ENCODE measurements around the gene RACK1.
"Not testable (repeated sequence)": the region's sequence is repeated elsewhere in the genome, so short reads cannot be mapped to it uniquely, and the experiment has no call there.

The RACK1 gene

GRCh38 chr5:181243564-181244343 is at the start of gene RACK1:
Gene RACK1, minus strand, starts transcription at chr5:181243906. Its CDS starts 106 bp downstream, at chr5:181243800.
- peak; percentile 92 for DNase-seq

GRCh38 chr5:181287331-181287730 is 43.6 kb upstream of the RACK1 start:
- not testable (repeated sequence) for DNase-seq

DNA sequence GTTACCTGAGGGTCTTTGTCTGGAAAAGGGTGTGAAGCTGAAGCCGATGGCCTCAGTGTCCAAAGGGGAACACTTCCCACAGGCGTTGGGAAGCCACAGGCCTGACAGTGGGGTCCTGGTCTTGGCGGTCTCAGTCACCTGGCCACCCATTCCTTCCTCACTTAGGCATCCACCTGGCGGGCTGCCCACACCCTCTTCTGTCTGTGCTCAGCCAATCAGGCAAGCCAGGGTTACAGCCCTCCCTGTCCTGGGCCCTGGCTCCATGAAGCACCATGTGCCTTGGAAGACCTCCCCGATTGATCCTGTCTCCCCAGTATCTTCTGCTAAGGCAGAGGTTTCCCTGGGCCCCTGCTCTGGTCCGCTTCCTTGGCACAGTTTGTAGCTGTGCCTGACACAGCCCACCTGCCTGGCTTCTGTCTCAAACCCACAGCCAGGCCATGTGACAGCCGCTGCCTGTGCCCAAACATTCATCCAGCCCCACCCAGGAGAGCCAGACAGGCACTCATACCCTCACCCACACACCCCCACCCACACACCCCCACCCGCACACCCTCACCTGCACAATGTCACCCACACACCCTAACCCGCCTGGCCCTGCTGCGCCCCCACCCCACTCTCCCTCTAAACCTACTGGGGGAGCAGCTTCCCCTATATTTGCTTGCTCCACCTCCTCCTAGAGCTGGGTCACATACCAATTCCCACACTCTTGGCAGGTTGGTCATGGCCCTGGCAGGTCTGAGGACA is 42.4 kb upstream of the RACK1 start:
- DNase-seq = not testable (repeated sequence)

GRCh38 chr5:181283841-181284755 is 40.4 kb upstream of the RACK1 start:
- DNase-seq = not testable (repeated sequence)

GRCh38 chr5:181283347-181283746 is 39.6 kb upstream of the RACK1 start:
- no peak for DNase-seq

- DNase-seq = no peak
Observed at GRCh38 chr5:181282874-181283273, 39.2 kb upstream of the RACK1 start.

GRCh38 chr5:181282415-181282814 is 38.7 kb upstream of the RACK1 start:
- not testable (repeated sequence) for DNase-seq

- DNase-seq = no peak
Observed at GRCh38 chr5:181281984-181282316, 38.2 kb upstream of the RACK1 start.

GRCh38 chr5:181281077-181281983 is 37.6 kb upstream of the RACK1 start:
- no peak for DNase-seq

- DNase-seq = no peak
Observed at GRCh38 chr5:181280251-181280762, 36.6 kb upstream of the RACK1 start.

- DNase-seq = not testable (repeated sequence)
Observed at GRCh38 chr5:181273433-181273744, 29.7 kb upstream of the RACK1 start.

- no peak for DNase-seq
Observed at GRCh38 chr5:181271081-181271480, 27.4 kb upstream of the RACK1 start.

GRCh38 chr5:181267907-181268306 is 24.2 kb upstream of the RACK1 start:
- DNase-seq = not testable (repeated sequence)

GRCh38 chr5:181267291-181267904 is 23.7 kb upstream of the RACK1 start:
- not testable (repeated sequence) for DNase-seq

DNA sequence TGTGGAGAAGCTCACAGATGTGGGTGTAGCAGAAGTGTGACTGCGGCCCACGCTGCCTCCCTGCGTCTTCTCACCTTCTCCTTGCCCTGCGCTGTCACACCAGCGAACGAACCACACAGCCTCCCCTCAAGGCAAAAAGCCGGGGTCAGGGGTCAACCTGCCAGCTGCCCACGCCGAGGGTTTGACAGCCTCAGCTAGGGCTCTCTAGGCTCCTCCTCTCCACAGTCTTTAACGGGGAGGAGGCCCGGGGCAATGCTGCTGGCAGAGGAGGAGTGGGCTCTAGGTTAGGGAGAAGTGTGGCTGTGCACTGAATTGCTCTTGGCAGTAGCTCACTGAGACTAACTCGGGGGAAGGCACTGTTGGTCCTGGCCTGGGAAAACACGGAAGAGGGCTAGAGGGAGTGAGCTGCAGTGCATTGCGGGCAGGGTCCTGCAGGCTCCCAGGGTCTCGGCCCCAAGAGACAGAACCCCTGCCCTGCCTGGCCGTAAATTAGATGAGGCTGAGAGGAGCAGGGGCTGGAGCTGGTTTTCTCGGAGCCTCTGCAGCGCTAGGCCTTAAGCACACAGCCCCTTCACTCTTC is 21.5 kb upstream of the RACK1 start:
- no peak for DNase-seq

DNA sequence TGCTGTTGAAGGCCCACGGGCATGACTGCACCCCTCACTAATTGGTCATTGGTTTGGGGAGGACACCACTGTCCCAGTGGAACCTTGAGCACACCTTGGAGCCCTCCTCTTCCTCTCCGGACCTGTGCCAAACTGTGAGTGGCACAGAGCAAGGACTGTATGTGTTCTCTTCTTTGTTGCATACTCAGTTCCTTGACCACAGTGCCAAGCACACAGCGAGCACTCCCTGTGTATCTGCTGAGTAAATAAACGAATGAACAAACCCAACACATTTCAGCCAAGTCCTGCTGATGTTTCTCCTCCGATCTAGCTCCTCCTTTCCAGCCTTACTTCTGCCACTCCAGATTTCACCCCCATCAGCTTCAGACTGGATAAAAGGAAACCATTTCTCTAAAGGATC is 19.9 kb upstream of the RACK1 start:
- DNase-seq = no peak

DNA sequence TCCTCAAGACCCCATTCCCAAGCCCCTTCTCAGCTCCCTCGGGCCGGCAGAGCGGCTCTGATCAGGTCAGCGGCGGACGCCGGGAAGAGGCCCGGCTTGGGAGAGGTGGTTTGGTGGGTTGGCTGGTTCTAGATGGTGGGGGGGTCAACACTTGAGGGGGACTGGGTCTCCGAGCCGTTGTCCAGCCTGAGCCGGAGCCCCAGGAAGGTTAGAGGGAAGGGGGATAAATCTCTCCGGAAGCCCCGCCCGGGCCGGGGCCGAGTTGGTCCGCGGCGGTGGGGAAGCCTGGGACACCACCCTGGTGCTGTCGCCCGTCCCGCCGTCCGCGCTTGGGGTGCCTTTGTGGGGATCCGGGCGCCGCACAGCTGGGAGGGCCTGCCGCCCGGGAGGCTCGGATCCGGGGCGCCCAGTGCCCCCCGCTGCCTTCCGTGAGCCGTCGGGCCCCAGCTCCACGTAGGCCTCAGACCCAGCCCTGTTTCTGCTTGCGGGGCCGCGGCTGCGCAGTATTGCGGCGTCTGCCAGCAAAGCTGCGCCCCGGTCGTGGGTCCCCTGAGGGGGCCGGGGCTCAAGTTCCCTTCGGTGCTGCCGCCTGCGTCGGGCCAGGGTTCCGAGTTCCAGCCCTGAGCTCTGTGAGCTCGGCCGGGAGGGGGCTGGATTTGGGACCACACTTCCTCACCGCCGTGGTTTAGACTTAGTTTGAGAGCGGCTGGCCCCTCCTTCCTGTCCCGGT is 17.8 kb upstream of the RACK1 start:
- DNase-seq = peak; percentile 83

GRCh38 chr5:181260720-181261319 is 17.1 kb upstream of the RACK1 start, which contains the start of gene TRIM52:
Gene TRIM52, minus strand, starts transcription at chr5:181261143. Its CDS starts 330 bp downstream, at chr5:181260813.
- DNase-seq = peak; percentile 93

DNA sequence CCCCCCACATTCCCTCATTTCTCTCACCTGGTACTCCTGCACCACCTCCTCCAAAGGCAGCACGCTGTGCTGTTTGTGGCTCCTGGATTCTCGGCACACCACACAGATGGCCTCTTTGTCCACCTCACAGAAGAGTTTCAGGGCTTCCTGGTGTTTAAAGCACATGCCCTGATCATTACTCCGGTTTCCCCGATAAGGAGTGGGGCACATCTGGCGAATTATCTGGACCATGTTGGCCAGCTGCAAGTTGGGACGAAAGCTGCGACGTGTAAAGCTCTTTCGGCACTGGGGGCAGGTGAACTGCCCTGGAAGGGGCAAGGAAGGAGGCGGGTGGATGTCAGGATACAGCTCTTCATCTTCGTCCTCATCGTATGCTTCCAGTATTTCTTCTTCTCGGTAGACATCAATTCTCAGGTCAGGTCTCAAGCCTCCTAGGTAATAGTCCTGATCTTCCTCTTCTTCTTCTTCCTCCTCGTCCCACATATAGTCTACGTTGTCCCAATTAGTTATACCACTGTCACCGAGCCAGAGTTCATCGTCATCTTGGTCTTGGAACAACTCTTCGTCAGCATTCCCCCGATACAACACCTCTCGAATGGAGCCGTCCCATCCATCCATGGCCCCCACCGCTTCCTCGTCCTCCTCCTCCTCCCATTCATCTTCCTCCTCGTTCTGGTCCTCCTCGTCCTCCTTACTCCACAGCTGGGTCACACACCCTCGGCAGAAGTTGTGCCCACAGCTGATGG is 16.4 kb upstream of the RACK1 start:
- DNase-seq = no peak
